ENCODE results near the gene TSPO2. TPM values are rescaled to one million over a fixed set of nuclear protein-coding genes. Genes with fewer than 3 reads are reported as not detected.

Gene TSPO2
- total and polyA plus RNA-seq, 5 donors from 2014 or later: not detected

GRCh38 chr6:41047306-41047705, 5.0 kb downstream of the TSPO2 start:
- H3K36me3 ChIP-seq (ENCODE audit: control insufficient read depth, insufficient read depth, low read length): peaks cover 2% of the 10 kb centered on the region
- no peaks in the 10 kb centered on the region for H3K27me3 ChIP-seq (ENCODE audit: control insufficient read depth, insufficient read depth, low read length)
- Mint-ChIP-seq H3K4me3 (no peak overlapping the region), H3K27ac (no peak overlapping the region), H3K4me1 (peaks cover 7 to 18% (median 9%) of the 10 kb centered on the region in 4 donors), H3K36me3 (peaks cover 26% of the 10 kb centered on the region), H3K9me3 (no peaks in the 10 kb centered on the region), H3K27me3 (no peaks in the 10 kb centered on the region)
- DNase-seq (no peak), ATAC-seq (ENCODE audit: low read depth in 2 of 2) (no peak)
- H3K4me1 ChIP-seq (ENCODE audit: control insufficient read depth, insufficient read depth, low read length, poor library complexity, severe bottlenecking): peaks cover 10% of the 10 kb centered on the region
- no peak overlapping the region for H3K4me3 ChIP-seq (ENCODE audit: low read depth, low read length)
- no peaks in the 10 kb centered on the region for H3K9me3 ChIP-seq (ENCODE audit: control insufficient read depth in 2 of 2, low read length in 2 of 2)
- no peak overlapping the region for H3K27ac ChIP-seq (ENCODE audit: insufficient read depth, low read length, poor library complexity, severe bottlenecking)

- no peak overlapping the region for H3K27ac Mint-ChIP-seq
- H3K36me3 Mint-ChIP-seq: peaks cover 23% of the 10 kb centered on the region
- Histone ChIP-seq H3K4me3 (ENCODE audit: low read depth, low read length) (no peak overlapping the region), H3K27ac (ENCODE audit: insufficient read depth, low read length, poor library complexity, severe bottlenecking) (no peak overlapping the region), H3K36me3 (ENCODE audit: control insufficient read depth, insufficient read depth, low read length) (peaks cover 2% of the 10 kb centered on the region), H3K9me3 (ENCODE audit: control insufficient read depth in 2 of 2, low read length in 2 of 2) (no peaks in the 10 kb centered on the region), H3K4me1 (ENCODE audit: control insufficient read depth, insufficient read depth, low read length, poor library complexity, severe bottlenecking) (peaks cover 16% of the 10 kb centered on the region), H3K27me3 (ENCODE audit: control insufficient read depth, insufficient read depth, low read length) (no peaks in the 10 kb centered on the region)
- ATAC-seq (ENCODE audit: low read depth in 2 of 2) (no peak), DNase-seq (no peak)
- H3K27me3 Mint-ChIP-seq: no peaks in the 10 kb centered on the region
- no peak overlapping the region for H3K4me3 Mint-ChIP-seq
- H3K4me1 Mint-ChIP-seq: peaks cover 7 to 25% (median 12%) of the 10 kb centered on the region in 4 donors
- no peaks in the 10 kb centered on the region for H3K9me3 Mint-ChIP-seq
Measured at GRCh38 chr6:41047745-41048732, 5.8 kb downstream of the TSPO2 start.

- Mint-ChIP-seq H3K36me3 (peaks cover 23% of the 10 kb centered on the region), H3K4me3 (no peak overlapping the region), H3K27me3 (no peaks in the 10 kb centered on the region)
Measured at GRCh38 chr6:41049521-41049920, 7.3 kb downstream of the TSPO2 start.

GRCh38 chr6:41049955-41050354, 7.7 kb downstream of the TSPO2 start:
- H3K9me3 ChIP-seq (ENCODE audit: control insufficient read depth in 2 of 2, low read length in 2 of 2): no peaks in the 10 kb centered on the region
- H3K36me3 ChIP-seq (ENCODE audit: control insufficient read depth, insufficient read depth, low read length): peaks cover 2% of the 10 kb centered on the region
- DNase-seq (no peak), ATAC-seq (ENCODE audit: low read depth in 2 of 2) (no peak)
- H3K27me3 ChIP-seq (ENCODE audit: control insufficient read depth, insufficient read depth, low read length): no peaks in the 10 kb centered on the region
- peaks cover 7 to 27% (median 13%) of the 10 kb centered on the region in 4 donors for H3K4me1 Mint-ChIP-seq
- peaks cover 16% of the 10 kb centered on the region for H3K4me1 ChIP-seq (ENCODE audit: control insufficient read depth, insufficient read depth, low read length, poor library complexity, severe bottlenecking)
- no peak overlapping the region for H3K27ac ChIP-seq (ENCODE audit: insufficient read depth, low read length, poor library complexity, severe bottlenecking)
- no peak overlapping the region for H3K4me3 ChIP-seq (ENCODE audit: low read depth, low read length)
- no peak overlapping the region for H3K27ac Mint-ChIP-seq
- peaks cover 23% of the 10 kb centered on the region for H3K36me3 Mint-ChIP-seq
- no peaks in the 10 kb centered on the region for H3K9me3 Mint-ChIP-seq
- H3K27me3 Mint-ChIP-seq: no peaks in the 10 kb centered on the region
- H3K4me3 Mint-ChIP-seq: no peak overlapping the region

More at GRCh38 chr6:41049521-41049920, 7.3 kb downstream of the TSPO2 start:
- Histone ChIP-seq H3K4me3 (ENCODE audit: low read depth, low read length) (no peak overlapping the region), H3K27ac (ENCODE audit: insufficient read depth, low read length, poor library complexity, severe bottlenecking) (no peak overlapping the region), H3K9me3 (ENCODE audit: control insufficient read depth in 2 of 2, low read length in 2 of 2) (no peaks in the 10 kb centered on the region), H3K27me3 (ENCODE audit: control insufficient read depth, insufficient read depth, low read length) (no peaks in the 10 kb centered on the region), H3K36me3 (ENCODE audit: control insufficient read depth, insufficient read depth, low read length) (peaks cover 2% of the 10 kb centered on the region), H3K4me1 (ENCODE audit: control insufficient read depth, insufficient read depth, low read length, poor library complexity, severe bottlenecking) (peaks cover 16% of the 10 kb centered on the region)
- ATAC-seq (ENCODE audit: low read depth in 2 of 2) (no peak), DNase-seq (no peak)
- H3K27ac Mint-ChIP-seq: peak overlapping the region in 1 of 3 donors; percentile 46
- H3K4me1 Mint-ChIP-seq: peaks cover 7 to 27% (median 13%) of the 10 kb centered on the region in 4 donors
- H3K9me3 Mint-ChIP-seq: no peaks in the 10 kb centered on the region

- ATAC-seq (ENCODE audit: low read depth in 2 of 2): no peak
- peaks cover 16% of the 10 kb centered on the region for H3K4me1 ChIP-seq (ENCODE audit: control insufficient read depth, insufficient read depth, low read length, poor library complexity, severe bottlenecking)
- peak overlapping the region in 1 of 3 donors; percentile 36 for H3K27ac Mint-ChIP-seq
- H3K27ac ChIP-seq (ENCODE audit: insufficient read depth, low read length, poor library complexity, severe bottlenecking): no peak overlapping the region
- H3K9me3 ChIP-seq (ENCODE audit: control insufficient read depth in 2 of 2, low read length in 2 of 2): no peaks in the 10 kb centered on the region
- H3K27me3 Mint-ChIP-seq: no peaks in the 10 kb centered on the region
- H3K27me3 ChIP-seq (ENCODE audit: control insufficient read depth, insufficient read depth, low read length): no peaks in the 10 kb centered on the region
- no peak for DNase-seq
- H3K4me3 ChIP-seq (ENCODE audit: low read depth, low read length): no peak overlapping the region
- peaks cover 2% of the 10 kb centered on the region for H3K36me3 ChIP-seq (ENCODE audit: control insufficient read depth, insufficient read depth, low read length)
- H3K4me1 Mint-ChIP-seq: peaks cover 7 to 27% (median 13%) of the 10 kb centered on the region in 4 donors
- H3K9me3 Mint-ChIP-seq: no peaks in the 10 kb centered on the region
- H3K36me3 Mint-ChIP-seq: peaks cover 26% of the 10 kb centered on the region
- no peak overlapping the region for H3K4me3 Mint-ChIP-seq
Measured at GRCh38 chr6:41050536-41050935, 8.3 kb downstream of the TSPO2 start.

- H3K4me1 Mint-ChIP-seq: peaks cover 7 to 27% (median 15%) of the 10 kb centered on the region in 4 donors
- DNase-seq (peak in 2 of 3 donors; percentile 26 to 77), ATAC-seq (ENCODE audit: low read depth in 2 of 2) (peak; percentile 57 to 71)
- Histone ChIP-seq H3K4me3 (ENCODE audit: low read depth, low read length) (peak overlapping the region; percentile 46), H3K9me3 (ENCODE audit: control insufficient read depth in 2 of 2, low read length in 2 of 2) (no peaks in the 10 kb centered on the region), H3K36me3 (ENCODE audit: control insufficient read depth, insufficient read depth, low read length) (no peaks in the 10 kb centered on the region), H3K27me3 (ENCODE audit: control insufficient read depth, insufficient read depth, low read length) (no peaks in the 10 kb centered on the region), H3K27ac (ENCODE audit: insufficient read depth, low read length, poor library complexity, severe bottlenecking) (no peak overlapping the region), H3K4me1 (ENCODE audit: control insufficient read depth, insufficient read depth, low read length, poor library complexity, severe bottlenecking) (peaks cover 16% of the 10 kb centered on the region)
- H3K9me3 Mint-ChIP-seq: no peaks in the 10 kb centered on the region
- H3K4me3 Mint-ChIP-seq: peak overlapping the region in 2 of 4 donors; percentile 27 to 67
- H3K36me3 Mint-ChIP-seq: peaks cover 36% of the 10 kb centered on the region
- H3K27ac Mint-ChIP-seq: peak overlapping the region; percentile 79 to 94 (median 89)
- no peaks in the 10 kb centered on the region for H3K27me3 Mint-ChIP-seq
Measured at GRCh38 chr6:41051873-41052272, 9.6 kb downstream of the TSPO2 start.

GRCh38 chr6:41053041-41053440, 10.8 kb downstream of the TSPO2 start, which contains the start of gene APOBEC2:
APOBEC2 (plus strand) TSS chr6:41053202; CDS start chr6:41053348, 146 bp downstream.
- Histone ChIP-seq H3K4me3 (ENCODE audit: low read depth, low read length) (peak within 1 kb of the TSS; percentile 46), H3K36me3 (ENCODE audit: control insufficient read depth, insufficient read depth, low read length) (no peaks in the 10 kb centered on the region), H3K9me3 (ENCODE audit: control insufficient read depth in 2 of 2, low read length in 2 of 2) (no peaks in the 10 kb centered on the region), H3K27ac (ENCODE audit: insufficient read depth, low read length, poor library complexity, severe bottlenecking) (no peak within 1 kb of the TSS), H3K27me3 (ENCODE audit: control insufficient read depth, insufficient read depth, low read length) (no peaks in the 10 kb centered on the region), H3K4me1 (ENCODE audit: control insufficient read depth, insufficient read depth, low read length, poor library complexity, severe bottlenecking) (peaks cover 16% of the 10 kb centered on the region)
- Mint-ChIP-seq H3K36me3 (peaks cover 26% of the 10 kb centered on the region), H3K27me3 (no peaks in the 10 kb centered on the region), H3K27ac (peak within 1 kb of the TSS; percentile 79 to 94 (median 89)), H3K9me3 (no peaks in the 10 kb centered on the region), H3K4me1 (peaks cover 7 to 27% (median 15%) of the 10 kb centered on the region in 4 donors), H3K4me3 (peak within 1 kb of the TSS in 3 of 4 donors; percentile 27 to 80 (median 67))
- ATAC-seq (ENCODE audit: low read depth in 2 of 2): no peak
- DNase-seq: no peak

All from CD4-positive, CD25-positive, alpha-beta regulatory T cell (primary cell).